Measurements from ENCODE around the gene SPATA7.

- TF ChIP-seq CTCF (IDR thresholded peaks at IDR 0.05) (no peak), POLR2A (IDR thresholded peaks at IDR 0.05) (no peak)
Observed at GRCh38 chr14:88477513-88478250, 92.2 kb downstream of the SPATA7 start.

All from adrenal gland (tissue), 5 donors.